Activated naive CD4-positive, alpha-beta T cell treated with anti-CD3 and anti-CD28 coated beads, Interleukin-2, amount 50 U/mL, for 72 hours (primary cell): ENCODE results near the gene CDA. TPM values are rescaled to one million over a fixed set of nuclear protein-coding genes. Genes with fewer than 3 reads are reported as not detected.
"Not testable (repeated sequence)": the region's sequence is repeated elsewhere in the genome, so short reads cannot be mapped to it uniquely, and the experiment has no call there.

Experiments
- ATAC-seq, 2 donors: fragments of 150-1000 bp; cut with Tn5 transposase; 2 replicates each; pipeline ENCODE4 v1.10.0; 2021; ENCODE audit warnings: mild to moderate bottlenecking in 2 of 2, moderate library complexity in 2 of 2
- DNase-seq, 2 donors: peaks; one replicate each; pipeline ENCODE4 v3.0.0; 2021 to 2022; ENCODE audit warnings: low spot score in 2 of 2
- H3K27ac Mint-ChIP-seq, 2 donors: one replicate each; pipeline ENCODE4 v1.8.0; 2022; ENCODE audit warnings: mild to moderate bottlenecking in 2 of 2, mixed read lengths in 2 of 2
- H3K36me3 Mint-ChIP-seq, 2 donors: one replicate each; pipeline ENCODE4 v1.8.0; 2022; ENCODE audit warnings: mixed read lengths in 2 of 2
- H3K9me3 Mint-ChIP-seq, 2 donors: one replicate each; pipeline ENCODE4 v1.8.0; 2022; ENCODE audit warnings: mixed read lengths in 2 of 2
- total RNA-seq, 2 donors: library from RNA; stranded (reverse); gene quantifications; one replicate each; pipeline ENCODE4 v1.2.3, GENCODE V29; 2022

The CDA gene
- total RNA-seq, 2 donors from 2014 or later, result not detected

- no peak for ATAC-seq
- Mint-ChIP-seq H3K9me3 (no peaks in the 10 kb centered on the region), H3K36me3 (no peaks in the 10 kb centered on the region), H3K27ac (no peak overlapping the region)
- DNase-seq, result no peak
These were observed 14.9 kb downstream of the CDA start for GRCh38 chr1:20603504-20604464.

GRCh38 chr1:20604678-20605077, 15.8 kb downstream of the CDA start:
- Mint-ChIP-seq H3K9me3 (no peaks in the 10 kb centered on the region), H3K36me3 (no peaks in the 10 kb centered on the region), H3K27ac (no peak overlapping the region)
- DNase-seq, result no peak
- ATAC-seq, result no peak

GRCh38 chr1:20606801-20607570, 18.1 kb downstream of the CDA start:
- not testable (repeated sequence) for H3K9me3 Mint-ChIP-seq, H3K36me3 Mint-ChIP-seq, DNase-seq, H3K27ac Mint-ChIP-seq, ATAC-seq

- ATAC-seq, result no peak
- Mint-ChIP-seq H3K27ac (no peak overlapping the region), H3K36me3 (no peaks in the 10 kb centered on the region), H3K9me3 (no peaks in the 10 kb centered on the region)
- DNase-seq, result no peak
These were observed 20.6 kb downstream of the CDA start for GRCh38 chr1:20609541-20609940.

GRCh38 chr1:20610970-20611369, 22.1 kb downstream of the CDA start:
- Mint-ChIP-seq H3K27ac (no peak overlapping the region), H3K9me3 (no peaks in the 10 kb centered on the region), H3K36me3 (no peaks in the 10 kb centered on the region)
- ATAC-seq (no peak), DNase-seq (no peak)

- no peaks in the 10 kb centered on the region for H3K9me3 Mint-ChIP-seq
- no peak overlapping the region for H3K27ac Mint-ChIP-seq
- no peak for ATAC-seq
- H3K36me3 Mint-ChIP-seq, result no peaks in the 10 kb centered on the region
- DNase-seq, result no peak
These were observed 22.8 kb downstream of the CDA start for GRCh38 chr1:20611652-20612051.

GRCh38 chr1:20612221-20612746, 23.4 kb downstream of the CDA start:
- H3K36me3 Mint-ChIP-seq, result no peaks in the 10 kb centered on the region
- ATAC-seq, result no peak
- H3K9me3 Mint-ChIP-seq, result no peaks in the 10 kb centered on the region
- no peak for DNase-seq
- no peak overlapping the region for H3K27ac Mint-ChIP-seq

GRCh38 chr1:20614131-20614579, 25.3 kb downstream of the CDA start:
- DNase-seq, result no peak
- H3K36me3 Mint-ChIP-seq, result no peaks in the 10 kb centered on the region

GRCh38 chr1:20615946-20616846, 27.3 kb downstream of the CDA start:
- Mint-ChIP-seq H3K9me3 (no peaks in the 10 kb centered on the region), H3K27ac (no peak overlapping the region), H3K36me3 (no peaks in the 10 kb centered on the region)
- no peak for ATAC-seq
- DNase-seq, result no peak

More at GRCh38 chr1:20614131-20614579, 25.3 kb downstream of the CDA start:
- H3K9me3 Mint-ChIP-seq, result no peaks in the 10 kb centered on the region
- H3K27ac Mint-ChIP-seq, result no peak overlapping the region
- ATAC-seq, result no peak

- ATAC-seq (no peak), DNase-seq (no peak)
- no peaks in the 10 kb centered on the region for H3K36me3 Mint-ChIP-seq
- H3K27ac Mint-ChIP-seq, result no peak overlapping the region
- no peaks in the 10 kb centered on the region for H3K9me3 Mint-ChIP-seq
These were observed 28.1 kb downstream of the CDA start for GRCh38 chr1:20616847-20617487.

GRCh38 chr1:20618550-20618949, 29.7 kb downstream of the CDA start:
- DNase-seq (no peak), ATAC-seq (no peak)
- Mint-ChIP-seq H3K36me3 (no peaks in the 10 kb centered on the region), H3K9me3 (no peaks in the 10 kb centered on the region), H3K27ac (no peak overlapping the region)

- Mint-ChIP-seq H3K36me3 (no peaks in the 10 kb centered on the region), H3K9me3 (no peaks in the 10 kb centered on the region), H3K27ac (no peak overlapping the region)
- ATAC-seq (no peak), DNase-seq (no peak)
These were observed 31.1 kb downstream of the CDA start for GRCh38 chr1:20619999-20620398.

GRCh38 chr1:20621012-20621411, 32.1 kb downstream of the CDA start:
- ATAC-seq (no peak), DNase-seq (no peak)
- Mint-ChIP-seq H3K27ac (no peak overlapping the region), H3K9me3 (no peaks in the 10 kb centered on the region), H3K36me3 (no peaks in the 10 kb centered on the region)

- H3K36me3 Mint-ChIP-seq, result no peaks in the 10 kb centered on the region
- no peak for ATAC-seq
- no peak for DNase-seq
- no peak overlapping the region for H3K27ac Mint-ChIP-seq
- peaks cover 0 to 9% of the 10 kb centered on the region in 2 donors for H3K9me3 Mint-ChIP-seq
These were observed 35.8 kb downstream of the CDA start for GRCh38 chr1:20624709-20625108.

GRCh38 chr1:20625176-20626097, 36.5 kb downstream of the CDA start:
- Mint-ChIP-seq H3K27ac (no peak overlapping the region), H3K9me3 (peaks cover 0 to 9% of the 10 kb centered on the region in 2 donors), H3K36me3 (no peaks in the 10 kb centered on the region)
- DNase-seq (no peak), ATAC-seq (no peak)
